GM18505 (cell line): ENCODE measurements around the gene EIF3K.

ENCODE experiments used
- ATAC-seq: cut with Tn5 transposase; IDR thresholded peaks from one replicate; pipeline ENCODE4 v1.9.1; 2021; ENCODE audit not compliant: unreplicated experiment
- POLR2A ChIP-seq: IDR thresholded peaks from 4 replicates; pipeline ENCODE4 v1.6.1; 2011; ENCODE audit warnings: borderline replicate concordance; ENCODE audit not compliant: insufficient read depth, insufficient read length; ENCODE audit errors: extremely low read depth

EIF3K gene

GRCh38 chr19:38649305-38650171 lies 30.6 kb downstream of the EIF3K start:
- peak; percentile 8 for TF ChIP-seq POLR2A
- ATAC-seq = no peak

GRCh38 chr19:38650172-38650775 lies 31.3 kb downstream of the EIF3K start:
- ATAC-seq = no peak
- TF ChIP-seq POLR2A = no peak

GRCh38 chr19:38650911-38651584 lies 32.1 kb downstream of the EIF3K start:
- no peak for ATAC-seq
- TF ChIP-seq POLR2A = no peak

GRCh38 chr19:38653028-38653571 lies 34.1 kb downstream of the EIF3K start:
- no peak for TF ChIP-seq POLR2A
- no peak for ATAC-seq

- TF ChIP-seq POLR2A = no peak
- ATAC-seq = no peak
Observed at GRCh38 chr19:38654628-38655055, 35.7 kb downstream of the EIF3K start.

- ATAC-seq = no peak
Observed at GRCh38 chr19:38655148-38655824, 36.3 kb downstream of the EIF3K start.

GRCh38 chr19:38656171-38656981 lies 37.4 kb downstream of the EIF3K start:
- ATAC-seq = no peak
- TF ChIP-seq POLR2A = no peak

More at GRCh38 chr19:38655148-38655824, 36.3 kb downstream of the EIF3K start:
- TF ChIP-seq POLR2A = no peak

- no peak for ATAC-seq
- no peak for TF ChIP-seq POLR2A
Observed at GRCh38 chr19:38657633-38658222, 38.7 kb downstream of the EIF3K start.

- no peak for ATAC-seq
- TF ChIP-seq POLR2A = no peak
Observed at GRCh38 chr19:38658462-38659306, 39.7 kb downstream of the EIF3K start.

- no peak for TF ChIP-seq POLR2A
- no peak for ATAC-seq
Observed at GRCh38 chr19:38660724-38661123, 41.7 kb downstream of the EIF3K start.

GRCh38 chr19:38661136-38661535 lies 42.1 kb downstream of the EIF3K start:
- ATAC-seq = no peak

More at GRCh38 chr19:38661136-38661535, 42.1 kb downstream of the EIF3K start:
- no peak for TF ChIP-seq POLR2A
